Measurements from ENCODE around the gene CHMP4A. TPM values are rescaled to one million over a fixed set of nuclear protein-coding genes. Genes with fewer than 3 reads are reported as not detected.

Gene CHMP4A
- total and polyA plus RNA-seq, 2 of the 13 experiments (the other 11 are each of a cell fraction or from before 2014, with no cell fraction given): 83.6 to 113 TPM

DNA sequence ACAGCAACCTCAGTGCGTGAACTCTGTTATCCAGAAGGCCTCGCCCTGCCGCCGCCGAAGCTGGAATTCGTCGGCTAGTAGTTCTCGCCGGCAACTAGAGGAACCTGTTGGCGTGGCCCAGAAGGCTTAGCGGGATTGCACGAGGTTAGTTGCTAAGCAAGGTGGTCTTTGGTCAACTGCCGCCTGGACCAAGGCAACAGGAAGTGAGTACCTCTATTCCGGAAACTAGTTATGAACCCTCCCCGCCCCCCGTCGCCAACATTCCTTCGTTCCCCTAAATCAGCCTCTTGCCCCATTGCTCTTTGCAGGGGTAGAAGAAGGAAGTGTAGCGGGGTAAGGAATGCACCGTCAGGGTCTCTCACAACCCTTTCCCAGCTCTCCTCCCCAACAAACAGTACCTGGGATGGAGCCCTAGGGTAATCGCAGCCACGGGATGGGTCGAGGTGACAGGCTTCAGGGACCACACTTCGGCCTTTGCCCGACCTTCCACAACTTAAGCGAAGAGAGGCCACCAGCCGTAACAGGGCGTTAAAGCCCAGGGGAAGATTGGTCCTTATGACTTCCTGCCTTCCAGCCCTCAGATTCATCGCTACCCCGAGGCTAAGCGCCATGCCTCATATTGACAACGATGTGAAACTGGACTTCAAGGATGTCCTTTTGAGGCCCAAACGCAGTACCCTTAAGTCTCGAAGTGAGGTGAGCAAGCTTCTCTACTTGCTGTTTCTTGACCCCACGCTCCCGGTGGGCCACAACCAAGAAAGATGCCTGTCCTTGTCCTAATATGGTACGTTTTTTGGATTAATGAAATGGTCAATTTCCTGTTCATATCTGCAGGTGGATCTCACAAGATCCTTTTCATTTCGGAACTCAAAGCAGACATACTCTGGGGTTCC is 19.6 kb upstream of the CHMP4A start, which contains the start of gene GMPR2 (continued):
- TF ChIP-seq ZNF276 (CRISPR knock-in tag; IDR thresholded peaks at IDR 0.05; ENCODE audit: low read depth) (peak; percentile 50; the same call in 1 of the 2 replicates), NPAS2 (CRISPR knock-in tag; IDR thresholded peaks at IDR 0.05; ENCODE audit: borderline replicate concordance) (0 out of 2 replicates have a peak, but pooled peaks have one; percentile 20), ASH2L (IDR thresholded peaks at IDR 0.05; ENCODE audit: insufficient read length, low read depth, low read length) (peak; percentile 98), ZNF136 (CRISPR knock-in tag; IDR thresholded peaks at IDR 0.05; ENCODE audit: low read depth) (peak; percentile 61), PPARG (CRISPR knock-in tag; conservative IDR thresholded peaks at IDR 0.05) (no peak), GZF1 (CRISPR knock-in tag; IDR thresholded peaks at IDR 0.05) (peak; percentile 62), XBP1 (CRISPR knock-in tag; IDR thresholded peaks at IDR 0.05) (peak; percentile 92; the same call in 1 of the 2 replicates), ZNF33B (CRISPR knock-in tag; IDR thresholded peaks at IDR 0.05) (peak; percentile 86; the same call in 1 of the 2 replicates), MTF1 (CRISPR knock-in tag; IDR thresholded peaks at IDR 0.05) (no peak), CC2D1A (CRISPR knock-in tag; IDR thresholded peaks at IDR 0.05) (no peak), ISX (CRISPR knock-in tag; conservative IDR thresholded peaks at IDR 0.05) (peak; percentile 67; the same call in 1 of the 2 replicates), SP4 (CRISPR knock-in tag; IDR thresholded peaks at IDR 0.05) (peak; percentile 42; the same call in 1 of the 2 replicates), ZMYM3 (CRISPR knock-in tag; IDR thresholded peaks at IDR 0.05) (no peak), U2AF1 (optimal IDR thresholded peaks at IDR 0.05; ENCODE audit: low read depth, low read length) (peak; percentile 96), ZNF263 (CRISPR knock-in tag; IDR thresholded peaks at IDR 0.05) (no peak; the same call in none of the 2 replicates), SUZ12 (IDR thresholded peaks at IDR 0.05; ENCODE audit: low read depth, low read length) (no peak), ZIK1 (CRISPR knock-in tag; IDR thresholded peaks at IDR 0.05; ENCODE audit: borderline replicate concordance, low read depth) (peak; percentile 91; the same call in 1 of the 2 replicates), ZNF878 (CRISPR knock-in tag; IDR thresholded peaks at IDR 0.05) (no peak), ZNF558 (CRISPR knock-in tag; IDR thresholded peaks at IDR 0.05; ENCODE audit: borderline replicate concordance) (peak; percentile 61; the same call in 1 of the 2 replicates), TRIM22 (IDR thresholded peaks at IDR 0.05) (no peak), PITX1 (CRISPR knock-in tag; IDR thresholded peaks at IDR 0.05) (peak; percentile 86)
- TF ChIP-seq, protein P1, sequence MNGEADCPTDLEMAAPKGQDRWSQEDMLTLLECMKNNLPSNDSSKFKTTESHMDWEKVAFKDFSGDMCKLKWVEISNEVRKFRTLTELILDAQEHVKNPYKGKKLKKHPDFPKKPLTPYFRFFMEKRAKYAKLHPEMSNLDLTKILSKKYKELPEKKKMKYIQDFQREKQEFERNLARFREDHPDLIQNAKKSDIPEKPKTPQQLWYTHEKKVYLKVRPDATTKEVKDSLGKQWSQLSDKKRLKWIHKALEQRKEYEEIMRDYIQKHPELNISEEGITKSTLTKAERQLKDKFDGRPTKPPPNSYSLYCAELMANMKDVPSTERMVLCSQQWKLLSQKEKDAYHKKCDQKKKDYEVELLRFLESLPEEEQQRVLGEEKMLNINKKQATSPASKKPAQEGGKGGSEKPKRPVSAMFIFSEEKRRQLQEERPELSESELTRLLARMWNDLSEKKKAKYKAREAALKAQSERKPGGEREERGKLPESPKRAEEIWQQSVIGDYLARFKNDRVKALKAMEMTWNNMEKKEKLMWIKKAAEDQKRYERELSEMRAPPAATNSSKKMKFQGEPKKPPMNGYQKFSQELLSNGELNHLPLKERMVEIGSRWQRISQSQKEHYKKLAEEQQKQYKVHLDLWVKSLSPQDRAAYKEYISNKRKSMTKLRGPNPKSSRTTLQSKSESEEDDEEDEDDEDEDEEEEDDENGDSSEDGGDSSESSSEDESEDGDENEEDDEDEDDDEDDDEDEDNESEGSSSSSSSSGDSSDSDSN (CRISPR knock-in tag; IDR thresholded peaks at IDR 0.05): no peak; the same call in 1 of the 2 replicates
- TF ChIP-seq, protein P2, sequence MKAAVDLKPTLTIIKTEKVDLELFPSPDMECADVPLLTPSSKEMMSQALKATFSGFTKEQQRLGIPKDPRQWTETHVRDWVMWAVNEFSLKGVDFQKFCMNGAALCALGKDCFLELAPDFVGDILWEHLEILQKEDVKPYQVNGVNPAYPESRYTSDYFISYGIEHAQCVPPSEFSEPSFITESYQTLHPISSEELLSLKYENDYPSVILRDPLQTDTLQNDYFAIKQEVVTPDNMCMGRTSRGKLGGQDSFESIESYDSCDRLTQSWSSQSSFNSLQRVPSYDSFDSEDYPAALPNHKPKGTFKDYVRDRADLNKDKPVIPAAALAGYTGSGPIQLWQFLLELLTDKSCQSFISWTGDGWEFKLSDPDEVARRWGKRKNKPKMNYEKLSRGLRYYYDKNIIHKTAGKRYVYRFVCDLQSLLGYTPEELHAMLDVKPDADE (CRISPR knock-in tag; IDR thresholded peaks at IDR 0.05): peak; percentile 82; the same call in 1 of the 2 replicates

All from HepG2 (cell line).